GM19438 (cell line): ENCODE results near the gene ADPRM.

Experiments
- ATAC-seq: cut with Tn5 transposase; IDR thresholded peaks from one replicate; pipeline ENCODE4 v1.9.1; 2021; ENCODE audit warnings: low read depth; ENCODE audit not compliant: unreplicated experiment

The ADPRM gene

DNA sequence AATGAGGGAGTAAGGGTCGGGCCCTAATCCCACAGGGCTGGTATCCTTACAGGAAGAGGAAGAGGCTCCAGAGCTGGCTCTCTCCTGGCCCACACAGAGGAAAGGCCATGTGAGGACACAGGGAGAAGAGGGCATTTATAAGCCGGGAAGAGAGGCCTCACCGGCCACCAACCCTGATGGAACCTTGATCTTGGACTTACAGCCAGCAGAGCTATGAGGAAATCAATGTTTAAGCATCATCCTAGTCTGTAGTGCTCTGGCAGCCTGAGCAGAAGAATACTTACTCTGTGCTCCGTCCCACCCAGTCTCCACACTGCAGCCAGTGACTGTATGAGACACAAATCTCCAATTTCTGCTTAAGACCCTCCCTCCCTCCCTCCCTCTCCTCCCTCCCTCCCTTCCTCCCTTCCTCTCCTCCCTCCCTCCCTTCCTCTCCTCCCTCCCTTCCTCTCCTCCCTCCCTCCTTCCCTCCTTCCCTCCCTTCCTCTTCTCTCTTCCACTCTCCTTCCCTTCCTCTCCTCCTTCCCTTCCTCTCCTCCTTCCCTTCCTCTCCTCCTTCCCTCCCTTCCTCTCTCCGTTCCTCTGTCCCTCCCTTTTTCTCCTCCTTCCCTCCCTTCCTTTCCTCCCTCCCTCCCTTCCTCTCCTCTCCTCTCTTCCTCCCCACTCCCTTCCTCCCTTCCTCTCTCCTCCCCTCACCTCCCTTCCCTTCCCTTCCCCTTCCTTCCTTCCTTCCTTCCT, 41.3 kb downstream of the ADPRM start:
- no peak for ATAC-seq

- no peak for ATAC-seq
Measured at GRCh38 chr17:10739386-10739785, 42.0 kb downstream of the ADPRM start.

GRCh38 chr17:10741416-10742135, 44.2 kb downstream of the ADPRM start:
- no peak for ATAC-seq

DNA sequence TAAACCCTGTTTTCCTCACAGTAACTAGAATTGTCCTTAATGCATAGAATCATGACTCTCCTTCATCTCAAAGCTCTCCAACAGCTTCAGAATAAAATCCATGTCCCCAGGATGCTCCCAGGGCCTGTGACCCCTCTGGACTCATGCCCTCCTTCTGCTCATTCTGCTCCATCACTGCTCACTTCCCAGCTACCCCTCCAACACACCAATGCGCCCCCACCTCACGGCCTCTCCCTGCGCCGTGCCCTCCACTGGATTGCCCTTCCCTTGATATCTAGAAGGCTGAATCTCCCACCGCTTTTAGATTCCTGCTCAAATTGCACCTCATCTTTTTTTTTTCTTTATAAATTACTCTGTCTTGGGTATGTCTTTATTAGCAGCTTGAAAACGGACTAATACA, 45.0 kb downstream of the ADPRM start:
- no peak for ATAC-seq

GRCh38 chr17:10743316-10744009, 46.1 kb downstream of the ADPRM start:
- ATAC-seq, result no peak

DNA sequence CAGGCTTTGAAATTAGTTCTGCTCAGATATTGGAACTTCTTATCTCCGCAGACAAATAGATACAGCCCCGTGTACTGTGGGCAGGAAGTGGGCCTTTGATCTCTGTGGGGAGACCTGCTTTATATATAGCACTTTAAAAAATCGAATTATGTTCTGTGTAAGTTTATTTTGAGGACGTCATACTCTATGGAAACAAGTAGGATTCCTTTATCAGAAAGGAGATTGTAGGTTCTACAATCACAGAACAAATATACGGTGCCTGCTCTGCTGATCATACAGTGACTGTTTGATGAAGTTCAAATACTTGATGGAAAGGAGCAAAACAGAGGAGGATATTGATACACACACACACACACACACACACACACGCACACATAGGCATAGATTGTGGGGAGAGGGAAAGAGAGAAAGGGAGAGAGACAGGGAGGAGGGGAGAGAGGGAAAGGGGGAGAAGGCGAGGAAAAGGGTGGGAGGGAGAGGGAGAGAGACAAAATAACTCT, 47.2 kb downstream of the ADPRM start:
- no peak for ATAC-seq

GRCh38 chr17:10745231-10745630, 47.8 kb downstream of the ADPRM start:
- ATAC-seq, result no peak

GRCh38 chr17:10748531-10749181, 51.3 kb downstream of the ADPRM start:
- ATAC-seq, result no peak

DNA sequence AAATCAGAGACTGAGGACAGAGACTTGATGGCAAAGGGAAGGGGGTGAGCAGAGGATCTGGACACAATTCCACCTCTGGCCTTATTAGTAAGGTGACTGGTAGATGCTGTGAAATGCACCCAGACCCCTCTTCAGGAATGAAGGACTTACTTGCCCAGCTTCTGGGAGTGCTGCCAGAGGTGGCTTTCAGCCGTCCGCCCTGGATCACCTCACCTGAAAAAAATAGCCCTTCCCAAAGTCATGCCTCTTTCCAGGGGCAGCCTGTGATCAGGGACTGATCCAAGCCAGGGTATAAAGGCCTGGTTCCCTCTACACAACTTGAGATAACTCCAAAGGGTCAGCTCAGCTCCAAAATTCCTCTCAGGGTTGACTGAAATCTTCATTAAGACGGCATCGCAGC, 52.8 kb downstream of the ADPRM start:
- ATAC-seq, result no peak

DNA sequence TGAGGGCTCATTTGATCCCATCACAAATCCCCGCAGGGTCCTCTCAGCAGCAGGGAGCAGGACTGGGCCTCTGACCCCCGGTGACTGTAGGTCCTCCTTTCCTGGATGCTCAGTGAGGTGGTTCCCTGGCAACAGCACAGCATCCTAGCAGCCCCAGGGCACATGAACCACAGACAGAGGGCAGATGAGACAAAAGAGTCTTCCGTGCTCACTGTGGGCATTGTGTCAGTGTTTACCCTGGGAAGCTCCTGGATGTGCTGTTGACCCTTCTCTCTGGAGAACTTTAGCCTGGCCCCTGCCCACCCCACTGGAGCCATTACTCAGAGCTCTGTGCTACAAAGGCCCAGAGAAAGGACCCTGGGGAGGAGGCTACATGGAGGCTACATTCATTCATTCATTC, 54.2 kb downstream of the ADPRM start:
- ATAC-seq, result no peak

GRCh38 chr17:10752696-10753095, 55.3 kb downstream of the ADPRM start:
- ATAC-seq, result no peak

DNA sequence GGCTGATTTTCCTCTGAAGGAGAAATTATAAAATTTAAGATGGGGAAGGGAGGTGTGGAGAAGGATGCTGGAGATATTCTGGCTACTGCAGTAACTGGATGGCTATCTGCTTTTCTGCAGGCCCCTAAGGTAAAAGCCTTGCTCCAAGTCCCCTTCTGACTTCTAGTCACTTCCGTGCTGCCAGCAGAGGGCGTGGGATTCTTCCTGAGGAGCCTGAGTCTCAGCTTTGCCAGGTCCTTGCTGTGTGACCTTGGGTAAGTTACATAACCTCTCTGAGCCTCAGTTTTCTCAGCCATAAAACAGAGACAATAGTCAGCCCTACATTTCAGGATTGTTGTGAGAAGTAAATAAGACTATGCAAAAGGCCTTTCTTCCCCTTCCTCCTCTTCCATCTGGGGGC, 56.7 kb downstream of the ADPRM start:
- no peak for ATAC-seq

- ATAC-seq, result no peak
Measured at GRCh38 chr17:10754861-10755591, 57.6 kb downstream of the ADPRM start.

DNA sequence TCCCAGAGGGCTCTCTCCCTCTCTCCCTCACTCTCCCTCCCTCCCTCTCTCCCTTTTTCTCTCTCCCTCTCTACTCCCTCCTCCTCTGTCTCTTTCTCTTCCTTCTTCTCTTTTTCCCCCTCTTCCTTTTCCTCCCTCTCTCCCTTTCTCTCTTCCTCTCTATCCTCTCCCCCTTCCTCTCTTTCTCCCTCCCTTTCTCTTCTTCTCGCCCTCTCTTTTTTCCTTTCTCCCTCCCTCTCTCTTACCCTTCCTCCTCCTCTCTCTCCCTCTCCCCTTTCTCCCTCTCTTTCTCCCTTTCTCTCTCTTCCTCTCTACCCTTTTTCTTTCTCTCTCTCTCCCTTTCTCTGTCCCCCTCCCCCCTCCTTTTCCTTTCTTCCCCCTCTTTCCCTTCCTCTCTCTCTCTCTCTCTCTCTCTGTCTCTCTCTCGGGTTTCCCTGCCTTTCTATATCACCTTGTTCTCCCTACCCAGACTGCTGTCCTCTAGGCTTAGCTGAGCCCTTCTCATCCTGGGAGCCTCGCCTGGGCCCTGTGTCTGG, 58.3 kb downstream of the ADPRM start:
- ATAC-seq, result no peak

DNA sequence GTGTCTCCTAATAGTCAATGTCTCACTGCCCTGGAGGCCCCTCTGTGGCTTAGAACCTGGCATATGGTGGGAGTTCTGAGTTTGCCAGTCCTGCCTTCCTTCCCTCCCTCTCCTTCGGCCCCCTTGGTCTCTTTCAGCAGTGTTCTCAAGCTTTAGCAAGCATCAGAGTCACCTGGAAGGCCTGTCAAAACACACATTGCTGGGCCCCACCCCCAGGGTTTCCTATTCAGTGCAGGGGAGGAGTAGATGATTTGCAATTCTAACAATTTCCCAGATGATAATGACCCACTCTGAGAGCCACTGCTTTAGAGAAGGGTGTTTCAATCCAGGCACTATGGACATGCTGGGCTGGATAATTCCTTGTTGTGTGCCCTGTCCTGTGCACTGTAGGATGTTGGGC, 58.8 kb downstream of the ADPRM start:
- ATAC-seq, result no peak

GRCh38 chr17:10756619-10757018, 59.2 kb downstream of the ADPRM start:
- no peak for ATAC-seq

GRCh38 chr17:10757067-10757466, 59.7 kb downstream of the ADPRM start:
- no peak for ATAC-seq

DNA sequence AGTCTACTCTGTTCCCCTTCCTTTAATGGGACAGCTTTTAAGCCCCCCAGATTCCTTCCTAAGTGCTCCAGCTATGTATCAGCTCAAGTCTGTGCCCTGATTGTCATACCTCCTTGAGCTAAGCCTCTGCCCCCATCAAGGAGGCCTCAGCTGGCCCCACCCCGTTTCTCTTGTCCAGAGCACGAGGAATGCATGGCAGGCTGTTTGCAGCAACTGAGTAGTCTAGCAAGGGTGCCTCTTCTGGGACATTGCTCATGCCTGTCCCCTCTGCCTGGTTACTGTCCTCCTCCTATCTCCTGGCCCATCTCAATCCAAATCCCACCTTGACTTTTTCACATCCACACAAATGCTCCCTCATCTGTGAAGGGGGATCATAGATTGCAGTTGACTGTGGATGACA, 60.3 kb downstream of the ADPRM start:
- ATAC-seq, result no peak

DNA sequence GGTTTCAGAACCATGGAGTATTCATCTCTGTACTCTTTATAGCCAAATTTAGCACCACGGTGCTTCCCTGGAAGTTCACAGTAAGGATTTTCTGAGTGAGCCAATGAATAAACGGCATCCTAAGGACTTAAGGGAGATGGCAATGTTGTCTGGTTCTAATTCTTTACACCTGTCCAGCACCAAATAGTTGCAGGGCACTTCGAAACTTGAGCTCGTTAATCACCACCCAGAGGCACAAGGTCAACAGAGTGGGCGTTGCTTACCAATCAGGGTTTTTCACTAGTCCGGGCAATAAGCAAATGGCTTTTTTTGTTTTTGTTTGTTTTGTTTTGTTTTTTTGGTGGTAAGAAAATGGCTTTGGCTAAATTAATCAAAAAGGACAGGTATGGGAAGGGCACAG, 60.7 kb downstream of the ADPRM start:
- ATAC-seq, result no peak
